Kidney epithelial cell (primary cell): ENCODE data around the gene HLA-G. TPM values are rescaled to one million over a fixed set of nuclear protein-coding genes. Genes with fewer than 3 reads are reported as not detected.

Experiments
- DNase-seq: peaks from one replicate; pipeline ENCODE4 v3.0.0-alpha.2; 2010; ENCODE audit warnings: low read depth
- H3K27me3 ChIP-seq: 2 replicates; pipeline ENCODE4 v1.6.0; 2011; ENCODE audit warnings: low read length; ENCODE audit not compliant: control insufficient read depth, insufficient read depth
- H3K36me3 ChIP-seq: 2 replicates; pipeline ENCODE4 v1.5.1; 2011; ENCODE audit warnings: low read length; ENCODE audit not compliant: control insufficient read depth, insufficient read depth
- H3K4me3 ChIP-seq: 2 replicates; pipeline ENCODE4 v1.5.1; 2011; ENCODE audit warnings: low read depth, mild to moderate bottlenecking, control low read depth, low read length
- CTCF ChIP-seq: IDR thresholded peaks from 2 replicates; pipeline ENCODE4 v1.5.1; 2011; ENCODE audit warnings: mild to moderate bottlenecking, moderate library complexity, low read length, control low read depth, inconsistent platforms; ENCODE audit not compliant: insufficient read depth, poor library complexity, severe bottlenecking
- total RNA-seq: library from RNA; depleted of rRNA; stranded (reverse); fragments of >200 nt; gene quantifications from 2 replicates; pipeline ENCODE4 v1.2.3, GENCODE V29; 2015

HLA-G gene
- total RNA-seq, 1 donor from 2014 or later: 1.1 TPM

GRCh38 chr6:29861521-29862255, 34.1 kb downstream of the HLA-G start:
- no peak for DNase-seq
- no peak for TF ChIP-seq CTCF
- Histone ChIP-seq H3K4me3 (no peak overlapping the region), H3K36me3 (no peaks in the 10 kb centered on the region), H3K27me3 (peaks cover 12% of the 10 kb centered on the region)

- no peak overlapping the region for H3K4me3 ChIP-seq
- TF ChIP-seq CTCF: no peak
- H3K36me3 ChIP-seq: no peaks in the 10 kb centered on the region
- H3K27me3 ChIP-seq: peaks cover 19% of the 10 kb centered on the region
- no peak for DNase-seq
Measured at GRCh38 chr6:29864037-29864810, 36.6 kb downstream of the HLA-G start.

DNA sequence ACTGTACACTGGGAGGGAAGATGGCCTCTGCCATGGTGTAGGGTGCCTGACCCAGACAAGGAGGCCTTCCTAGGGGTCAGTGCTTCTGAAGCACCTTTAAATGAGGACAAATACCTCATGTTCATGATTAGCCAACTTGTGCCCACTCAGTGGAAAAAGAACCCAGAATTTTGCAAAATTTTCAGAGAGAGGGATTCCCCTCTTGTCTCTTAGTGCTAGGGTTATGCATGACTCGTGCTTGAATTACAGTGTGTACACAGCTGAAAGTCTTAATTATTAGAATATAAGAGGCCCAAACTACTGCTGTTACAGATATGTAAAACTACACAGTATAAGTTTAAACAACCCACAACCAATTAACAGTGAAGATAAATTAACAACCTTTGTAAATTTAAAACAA, 38.0 kb downstream of the HLA-G start:
- Histone ChIP-seq H3K36me3 (no peaks in the 10 kb centered on the region), H3K27me3 (peaks cover 19% of the 10 kb centered on the region), H3K4me3 (no peak overlapping the region)
- DNase-seq: no peak
- no peak for TF ChIP-seq CTCF

GRCh38 chr6:29870104-29870503, 42.5 kb downstream of the HLA-G start:
- Histone ChIP-seq H3K27me3 (peaks cover 13% of the 10 kb centered on the region), H3K4me3 (no peak overlapping the region), H3K36me3 (no peaks in the 10 kb centered on the region)
- no peak for TF ChIP-seq CTCF
- no peak for DNase-seq

GRCh38 chr6:29872791-29873190, 45.2 kb downstream of the HLA-G start:
- H3K27me3 ChIP-seq: no peaks in the 10 kb centered on the region

More at GRCh38 chr6:29872791-29873190, 45.2 kb downstream of the HLA-G start:
- no peak for DNase-seq
- Histone ChIP-seq H3K36me3 (no peaks in the 10 kb centered on the region), H3K4me3 (no peak overlapping the region)
- TF ChIP-seq CTCF: no peak
